ENCODE measurements around the gene WBP2. TPM values are rescaled to one million over a fixed set of nuclear protein-coding genes. Genes with fewer than 3 reads are reported as not detected.

The WBP2 gene
- total and polyA plus RNA-seq, 10 of the 15 experiments (the other 5 are each of a cell fraction or from before 2014, with no cell fraction given), result 1.5 to 57.3 (median 27.5) TPM

- SMC1A ChIA-PET (ENCODE audit: uncharacterized antibody, unreplicated experiment), result interaction anchor here (1.0 to 3.6 kb wide), 7 partner anchors 8 to 209 kb away, joined by 3 to 18 read pairs (median 5); partner anchors contain the start of gene TRIM47
- H3K9me3 ChIP-seq (replicated peaks; ENCODE audit: control insufficient read depth, insufficient read depth, low read length), result no peaks in the 10 kb centered on the region
- RAD21 ChIA-PET (ENCODE audit: unreplicated experiment), result interaction anchor here (0.6 to 3.2 kb wide), 4 partner anchors 9 to 569 kb away, joined by 3 to 32 read pairs (median 18); partner anchors contain the start of genes GALK1, TRIM65 and UNC13D
- FAIRE-seq (no peak), ATAC-seq (no peak), DNase-seq (ENCODE audit: low read depth, low spot score) (no peak)
- H3K4me1 ChIP-seq (ENCODE audit: control insufficient read depth, insufficient read depth, low read length), result peaks cover 17% of the 10 kb centered on the region
- POLR2A ChIA-PET, result interaction anchor here (0.6 to 5.8 kb wide), 16 partner anchors 9 to 966 kb away, joined by 3 to 42 read pairs (median 6); partner anchors contain the start of genes GALK1, UNC13D and UNK
- TSS peak; percentile 90 for BruUV-seq (replicated peaks)
- H3K4me3 ChIP-seq, result peak overlapping the region; percentile 73
- H4K20me1 ChIP-seq (ENCODE audit: control insufficient read depth, insufficient read depth), result no peaks in the 10 kb centered on the region
- H3K4me2 ChIP-seq (ENCODE audit: control insufficient read depth, insufficient read depth), result peak overlapping the region; percentile 51
- in situ Hi-C loops (cut with MboI) (no loop called here), intact Hi-C loops (cut with micrococcal nuclease; ENCODE audit: unreplicated experiment) (loop anchor here (2.0 kb wide), 1 partner anchor 75 kb away; a partner anchor contains a TSS)
- H2AFZ ChIP-seq (ENCODE audit: control insufficient read depth, low read depth, low read length), result no peak overlapping the region
- peak overlapping the region; percentile 71 for H3K9ac ChIP-seq (ENCODE audit: control insufficient read depth, insufficient read depth, low read length)
- peak overlapping the region; percentile 51 for H3K27ac ChIP-seq (ENCODE audit: control insufficient read depth, insufficient read depth)
- CTCF ChIA-PET, result interaction anchor here (1.4 to 9.4 kb wide), 8 partner anchors 8 to 143 kb away, joined by 3 to 117 read pairs (median 6); partner anchors contain the start of genes TRIM65 and UNC13D
- WGBS (ENCODE audit: insufficient coverage, insufficient replicate concordance, low lambda C conversion rate, missing lambda C conversion rate), result 48% methylated on average over 7 of the region's 7 CpGs
- TF ChIP-seq HSF1 (IDR thresholded peaks at IDR 0.05; ENCODE audit: low read depth, low read length), result peak; percentile 84
- no peak for TF ChIP-seq ATF2 (IDR thresholded peaks at IDR 0.05; ENCODE audit: low read length)
- peak; percentile 55; the same call in 1 of the 2 replicates for TF ChIP-seq POLR2AphosphoS5 (IDR thresholded peaks at IDR 0.05; ENCODE audit: low read length)
- TF ChIP-seq USF1 (IDR thresholded peaks at IDR 0.05; ENCODE audit: borderline replicate concordance, extremely low read length, insufficient read depth, low read depth, low read length), result no peak
- H3K79me2 ChIP-seq (ENCODE audit: control insufficient read depth, insufficient read depth, low read length), result peaks cover 18% of the 10 kb centered on the region
- H3K36me3 ChIP-seq (ENCODE audit: control insufficient read depth in 2 of 2, insufficient read depth in 2 of 2, low read length in 1 of 2), result peaks cover 2 to 3% of the 10 kb centered on the region in 2 experiments; a peak in 2 of 4 replicates
- H3K27me3 ChIP-seq (replicated peaks in 1 of 2; ENCODE audit: control insufficient read depth in 2 of 2, insufficient read depth in 2 of 2, low read length in 1 of 2), result no peaks in the 10 kb centered on the region
Measured at GRCh38 chr17:75854101-75854748, 910 bp downstream of the WBP2 start.

Measured in GM12878 (cell line).